Keratinocyte (primary cell): Measurements from ENCODE around the gene ARRB1. TPM values are rescaled to one million over a fixed set of nuclear protein-coding genes. Genes with fewer than 3 reads are reported as not detected.

ENCODE experiments used
- DNase-seq: peaks from one replicate; pipeline ENCODE4 v3.0.0-alpha.2; 2011; ENCODE audit warnings: low read depth, missing footprints, low spot score
- FAIRE-seq: peaks from 2 replicates; lab custom pipeline; 2011; peaks lifted over from hg19 to GRCh38; lab: Jason Lieb, UNC
- H2AFZ ChIP-seq: 2 replicates; pipeline ENCODE4 v1.6.0; 2012; ENCODE audit warnings: low read length, control low read depth, inconsistent platforms; ENCODE audit not compliant: control insufficient read depth
- H3K27ac ChIP-seq: 2 replicates; pipeline ENCODE4 v1.5.1; 2011; ENCODE audit warnings: low read length; ENCODE audit not compliant: control insufficient read depth, insufficient read depth
- H3K27me3 ChIP-seq: 3 replicates; pipeline ENCODE4 v1.6.0; 2011; ENCODE audit warnings: low read length; ENCODE audit not compliant: control insufficient read depth, insufficient read depth; ENCODE audit errors: extremely low read depth
- H3K36me3 ChIP-seq, 2 experiments: 2 replicates in 1 of 2; 3 replicates in 1 of 2; pipeline ENCODE4 v1.5.1; 2011; ENCODE audit warnings: low read length in 2 of 2, mild to moderate bottlenecking in 1 of 2; ENCODE audit not compliant: control insufficient read depth in 2 of 2, insufficient read depth in 2 of 2; ENCODE audit errors: extremely low read depth in 1 of 2
- H3K4me1 ChIP-seq: 3 replicates; pipeline ENCODE4 v1.5.1; 2011; ENCODE audit warnings: low read length; ENCODE audit not compliant: control insufficient read depth, insufficient read depth; ENCODE audit errors: extremely low read depth
- H3K4me2 ChIP-seq: 3 replicates; pipeline ENCODE4 v1.6.0; 2011; ENCODE audit warnings: low read depth, low read length; ENCODE audit not compliant: control insufficient read depth, insufficient read depth; ENCODE audit errors: extremely low read depth
- H3K4me3 ChIP-seq, 3 experiments: fragments of 200-600 bp in 1 of 3; sonication (generic) in 1 of 3; 2 replicates in 2 of 3; 3 replicates in 1 of 3; pipeline ENCODE4 v1.5.1; 2011 to 2016; ENCODE audit warnings: low read length in 3 of 3, mild to moderate bottlenecking in 3 of 3, control low read depth in 2 of 3, inconsistent platforms in 1 of 3, low read depth in 1 of 3, mixed read lengths in 1 of 3, mixed run types in 1 of 3, moderate library complexity in 1 of 3; ENCODE audit not compliant: control insufficient read depth in 2 of 3, insufficient read depth in 2 of 3; ENCODE audit errors: extremely low read depth in 1 of 3
- H3K79me2 ChIP-seq: 2 replicates; pipeline ENCODE4 v1.6.0; 2012; ENCODE audit warnings: low read length; ENCODE audit not compliant: control insufficient read depth, insufficient read depth
- H3K9ac ChIP-seq: 3 replicates; pipeline ENCODE4 v1.6.0; 2011; ENCODE audit warnings: low read length; ENCODE audit not compliant: control insufficient read depth, insufficient read depth; ENCODE audit errors: extremely low read depth
- H3K9me1 ChIP-seq: 3 replicates; pipeline ENCODE4 v1.6.0; 2011; ENCODE audit warnings: low read length; ENCODE audit not compliant: control insufficient read depth, insufficient read depth; ENCODE audit errors: extremely low read depth
- H3K9me3 ChIP-seq: 2 replicates; pipeline ENCODE4 v1.5.1; 2012; ENCODE audit warnings: low read depth, low read length; ENCODE audit not compliant: control insufficient read depth
- H4K20me1 ChIP-seq: 3 replicates; pipeline ENCODE4 v1.6.0; 2011; ENCODE audit warnings: low read length; ENCODE audit not compliant: control insufficient read depth, insufficient read depth; ENCODE audit errors: extremely low read depth
- CTCF ChIP-seq, 3 experiments: IDR thresholded peaks in 1 of 3; conservative IDR thresholded peaks in 1 of 3; optimal IDR thresholded peaks in 1 of 3; 2 replicates in 2 of 3; 3 replicates in 1 of 3; pipeline versions ENCODE3 to v1.5.1; 2011; ENCODE audit warnings: low read length in 3 of 3, mild to moderate bottlenecking in 3 of 3, moderate library complexity in 2 of 3, control low read depth in 1 of 3, inconsistent platforms in 1 of 3; ENCODE audit not compliant: insufficient read depth in 2 of 3; ENCODE audit errors: extremely low read depth in 1 of 3
- EZH2 ChIP-seq: IDR thresholded peaks from one replicate; pipeline ENCODE4 v1.6.1; 2012; ENCODE audit warnings: inconsistent platforms, mild to moderate bottlenecking, low read length, moderate library complexity
- dilution Hi-C: fragments of 300-500 bp; cut with MboI; formaldehyde crosslinking; loops from one replicate; pipeline ENCODE4 v1.7.0; 2020; ENCODE audit warnings: low sequenced_read_pairs; ENCODE audit not compliant: extremely low pct_ligation_motif_present
- polyA plus RNA-seq, 5 experiments: library from polyadenylated mRNA; depleted of rRNA in 3 of 5; stranded (reverse) in 3 of 5; stranded (forward) in 1 of 5; unstranded in 1 of 5; fragments of >200 nt; gene quantifications; 1 replicate in 1 of 5; 2 replicates in 3 of 5; 3 replicates in 1 of 5; pipeline versions ENCODE4 v1.2.1 to v1.2.3, GENCODE V29; 2011 to 2012; ENCODE audit warnings: missing spikeins in 2 of 5, low read depth in 1 of 5, low replicate concordance in 1 of 5

The ARRB1 gene
- polyA plus RNA-seq, 1 donor (not counting 4 experiments of a cell fraction or from before 2014, with no cell fraction given), result 0.94 TPM

GRCh38 chr11:75324189-75324588 lies 27.3 kb downstream of the ARRB1 start:
- Histone ChIP-seq H4K20me1 (no peaks in the 10 kb centered on the region), H3K79me2 (no peaks in the 10 kb centered on the region), H3K4me3 (no peak overlapping the region), H3K27me3 (no peaks in the 10 kb centered on the region), H2AFZ (no peak overlapping the region), H3K9me3 (no peaks in the 10 kb centered on the region), H3K4me1 (peaks cover 19% of the 10 kb centered on the region), H3K27ac (no peak overlapping the region), H3K9me1 (no peaks in the 10 kb centered on the region), H3K4me2 (no peak overlapping the region), H3K9ac (no peak overlapping the region), H3K36me3 (no peaks in the 10 kb centered on the region)
- no peak for FAIRE-seq
- no peak for TF ChIP-seq EZH2
- no peak for TF ChIP-seq CTCF (optimal IDR thresholded peaks at IDR 0.05 in 1 of 3, IDR thresholded peaks at IDR 0.05 in 1 of 3, conservative IDR thresholded peaks at IDR 0.05 in 1 of 3; ENCODE audit: extremely low read depth in 1 of 3, insufficient read depth in 2 of 3, low read length in 3 of 3)
- dilution Hi-C loops, result no loop called here
- no peak for DNase-seq

- DNase-seq, result no peak
- H3K9ac ChIP-seq, result no peak overlapping the region
- TF ChIP-seq EZH2 (no peak), CTCF (optimal IDR thresholded peaks at IDR 0.05 in 1 of 3, IDR thresholded peaks at IDR 0.05 in 1 of 3, conservative IDR thresholded peaks at IDR 0.05 in 1 of 3; ENCODE audit: extremely low read depth in 1 of 3, insufficient read depth in 2 of 3, low read length in 3 of 3) (no peak)
- H3K27ac ChIP-seq, result no peak overlapping the region
- no peaks in the 10 kb centered on the region for H3K9me3 ChIP-seq
- H4K20me1 ChIP-seq, result no peaks in the 10 kb centered on the region
- H3K4me2 ChIP-seq, result no peak overlapping the region
- no peaks in the 10 kb centered on the region for H3K9me1 ChIP-seq
- H3K27me3 ChIP-seq, result no peaks in the 10 kb centered on the region
- peaks cover 16% of the 10 kb centered on the region for H3K4me1 ChIP-seq
- no peak for FAIRE-seq
- H3K4me3 ChIP-seq, result no peak overlapping the region
- no peaks in the 10 kb centered on the region for H3K36me3 ChIP-seq
- no peaks in the 10 kb centered on the region for H3K79me2 ChIP-seq
- dilution Hi-C loops, result no loop called here
- no peak overlapping the region for H2AFZ ChIP-seq
These were observed 27.9 kb downstream of the ARRB1 start for GRCh38 chr11:75323609-75324008.
